Measurements from ENCODE around the gene QSOX1. TPM values are rescaled to one million over a fixed set of nuclear protein-coding genes. Genes with fewer than 3 reads are reported as not detected.
"Not testable (repeated sequence)": the region's sequence is repeated elsewhere in the genome, so short reads cannot be mapped to it uniquely, and the experiment has no call there.

Gene QSOX1
- total RNA-seq, 4 donors from 2014 or later: 34.9 to 72.3 (median 51.5) TPM

DNA sequence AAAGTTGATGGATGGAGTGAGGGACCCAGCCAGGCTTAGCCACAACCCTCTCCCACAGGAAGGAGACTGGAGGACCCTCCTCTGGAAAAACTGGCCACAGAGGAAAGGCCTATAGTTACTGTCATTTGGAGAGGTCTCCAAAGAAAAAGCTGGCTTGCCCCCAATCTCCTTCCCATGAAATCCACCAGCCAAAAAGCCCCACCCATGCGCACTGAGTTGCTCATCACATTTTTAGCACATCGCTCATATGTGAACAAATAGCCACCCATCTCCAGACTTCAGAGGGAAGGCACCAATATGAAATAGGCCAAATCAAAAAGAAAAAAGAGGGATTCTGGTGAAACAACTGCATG, 36.9 kb upstream of the QSOX1 start:
- no peaks in the 10 kb centered on the region for H3K9me3 ChIP-seq
- no peak overlapping the region for H3K4me3 ChIP-seq
- no peaks in the 10 kb centered on the region for H3K4me1 ChIP-seq
- no peak overlapping the region for H3K27ac ChIP-seq
- TF ChIP-seq, protein P1, sequence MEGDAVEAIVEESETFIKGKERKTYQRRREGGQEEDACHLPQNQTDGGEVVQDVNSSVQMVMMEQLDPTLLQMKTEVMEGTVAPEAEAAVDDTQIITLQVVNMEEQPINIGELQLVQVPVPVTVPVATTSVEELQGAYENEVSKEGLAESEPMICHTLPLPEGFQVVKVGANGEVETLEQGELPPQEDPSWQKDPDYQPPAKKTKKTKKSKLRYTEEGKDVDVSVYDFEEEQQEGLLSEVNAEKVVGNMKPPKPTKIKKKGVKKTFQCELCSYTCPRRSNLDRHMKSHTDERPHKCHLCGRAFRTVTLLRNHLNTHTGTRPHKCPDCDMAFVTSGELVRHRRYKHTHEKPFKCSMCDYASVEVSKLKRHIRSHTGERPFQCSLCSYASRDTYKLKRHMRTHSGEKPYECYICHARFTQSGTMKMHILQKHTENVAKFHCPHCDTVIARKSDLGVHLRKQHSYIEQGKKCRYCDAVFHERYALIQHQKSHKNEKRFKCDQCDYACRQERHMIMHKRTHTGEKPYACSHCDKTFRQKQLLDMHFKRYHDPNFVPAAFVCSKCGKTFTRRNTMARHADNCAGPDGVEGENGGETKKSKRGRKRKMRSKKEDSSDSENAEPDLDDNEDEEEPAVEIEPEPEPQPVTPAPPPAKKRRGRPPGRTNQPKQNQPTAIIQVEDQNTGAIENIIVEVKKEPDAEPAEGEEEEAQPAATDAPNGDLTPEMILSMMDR (IDR thresholded peaks at IDR 0.05): no peak
- TF ChIP-seq POLR2A (IDR thresholded peaks at IDR 0.05): no peak
- peaks cover 0 to 5% (median 0%) of the 10 kb centered on the region in 3 donors for H3K36me3 ChIP-seq
- no peak for DNase-seq
- no peaks in the 10 kb centered on the region for H3K27me3 ChIP-seq

DNA sequence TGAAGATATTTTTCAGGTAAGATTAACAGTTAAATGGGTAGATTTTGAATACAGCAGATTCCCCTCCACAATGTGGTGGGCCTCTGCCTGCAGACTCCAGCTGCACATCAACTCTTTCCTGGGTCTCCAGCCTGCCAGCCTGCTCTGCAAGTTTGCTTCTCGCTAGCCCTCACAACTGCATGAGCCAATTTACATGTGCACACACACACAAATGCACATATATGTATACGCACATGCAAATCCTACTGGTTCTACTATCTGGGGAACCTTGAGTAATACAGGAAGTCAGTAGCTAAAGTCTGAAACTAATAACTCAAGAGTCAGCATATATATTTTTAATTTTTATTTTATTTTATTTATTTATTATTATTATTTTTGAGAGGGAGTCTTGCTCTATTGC, 34.8 kb upstream of the QSOX1 start:
- Histone ChIP-seq H3K36me3 (no peaks in the 10 kb centered on the region), H3K9me3 (no peaks in the 10 kb centered on the region), H3K27ac (no peak overlapping the region), H3K4me3 (no peak overlapping the region), H3K4me1 (no peaks in the 10 kb centered on the region), H3K27me3 (no peaks in the 10 kb centered on the region)
- TF ChIP-seq POLR2A (IDR thresholded peaks at IDR 0.05): no peak
- TF ChIP-seq, protein P1 (IDR thresholded peaks at IDR 0.05): no peak
- no peak for DNase-seq

DNA sequence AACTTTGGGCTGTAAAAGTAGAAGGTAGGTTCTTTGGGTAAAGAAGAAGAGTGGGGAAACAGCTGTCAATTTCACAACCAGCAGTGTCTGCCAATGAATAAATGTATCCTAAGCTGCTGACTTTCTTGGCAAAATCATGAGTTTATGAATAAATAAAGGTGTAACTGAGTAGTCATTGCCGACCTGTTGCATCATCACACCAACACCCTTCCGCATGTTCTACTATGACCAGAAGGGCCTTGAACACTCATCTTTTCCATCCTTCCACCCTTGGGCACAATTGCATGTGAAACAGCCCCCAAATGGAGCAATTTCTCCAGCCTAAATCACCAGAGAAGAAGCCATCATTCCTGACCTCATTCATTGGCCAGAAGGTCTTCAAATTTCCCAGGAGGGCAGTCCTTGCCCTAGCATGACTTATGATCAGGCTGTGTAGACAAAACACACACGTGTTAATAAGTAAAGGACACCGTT, 31.2 kb upstream of the QSOX1 start:
- Histone ChIP-seq H3K4me3 (no peak overlapping the region), H3K27ac (no peak overlapping the region), H3K36me3 (no peaks in the 10 kb centered on the region), H3K9me3 (no peaks in the 10 kb centered on the region), H3K4me1 (no peaks in the 10 kb centered on the region), H3K27me3 (no peaks in the 10 kb centered on the region)
- TF ChIP-seq, protein P1 (IDR thresholded peaks at IDR 0.05): no peak
- no peak for TF ChIP-seq POLR2A (IDR thresholded peaks at IDR 0.05)
- DNase-seq: no peak

DNA sequence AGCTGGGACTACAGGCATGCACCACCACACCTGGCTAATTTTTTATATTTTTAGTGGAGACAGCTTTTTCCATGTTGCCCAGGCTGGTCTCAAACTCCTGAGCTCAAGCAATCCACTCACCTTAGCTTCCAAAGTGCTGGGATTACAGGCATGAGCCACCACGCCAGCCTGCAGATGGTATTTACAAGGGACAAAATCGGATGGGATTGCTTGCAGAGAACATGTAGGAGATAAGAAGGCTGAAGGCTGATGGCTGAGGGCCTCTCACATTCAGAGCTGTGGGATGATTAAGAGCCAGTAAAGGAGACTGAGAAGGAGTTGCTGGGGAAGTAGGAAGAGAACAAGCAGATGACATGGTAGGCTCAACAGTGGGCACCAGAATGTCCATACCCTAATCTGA, 24.0 kb upstream of the QSOX1 start:
- Histone ChIP-seq H3K9me3 (no peaks in the 10 kb centered on the region), H3K4me3 (no peak overlapping the region), H3K27ac (no peak overlapping the region), H3K4me1 (no peaks in the 10 kb centered on the region), H3K27me3 (no peaks in the 10 kb centered on the region), H3K36me3 (no peaks in the 10 kb centered on the region)
- no peak for DNase-seq
- no peak for TF ChIP-seq POLR2A (IDR thresholded peaks at IDR 0.05)
- TF ChIP-seq, protein P1 (IDR thresholded peaks at IDR 0.05): no peak

DNA sequence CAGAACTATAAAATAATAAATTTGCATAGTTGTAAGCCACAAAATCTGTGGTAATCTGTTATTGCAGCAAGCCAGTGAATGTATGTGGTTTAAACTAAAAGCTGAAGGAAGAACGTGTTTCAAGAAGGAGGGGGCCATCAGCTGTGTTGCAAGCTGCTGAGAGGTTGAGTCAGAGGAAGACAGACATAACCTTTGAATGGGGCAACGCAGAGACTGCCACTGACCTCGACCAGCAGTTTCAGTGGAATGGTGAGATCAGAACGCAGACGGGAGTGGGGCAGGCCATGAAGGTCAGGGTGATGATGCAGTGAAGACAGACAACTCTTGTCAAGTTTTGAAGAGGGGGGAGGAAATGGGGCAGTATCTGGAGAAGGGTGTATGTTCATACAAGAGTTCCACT, 23.2 kb upstream of the QSOX1 start:
- no peaks in the 10 kb centered on the region for H3K27me3 ChIP-seq
- no peaks in the 10 kb centered on the region for H3K9me3 ChIP-seq
- H3K4me1 ChIP-seq: no peaks in the 10 kb centered on the region
- no peak for DNase-seq
- no peak overlapping the region for H3K4me3 ChIP-seq
- no peak for TF ChIP-seq POLR2A (IDR thresholded peaks at IDR 0.05)
- TF ChIP-seq, protein P1 (IDR thresholded peaks at IDR 0.05): no peak
- H3K36me3 ChIP-seq: no peaks in the 10 kb centered on the region
- H3K27ac ChIP-seq: no peak overlapping the region

DNA sequence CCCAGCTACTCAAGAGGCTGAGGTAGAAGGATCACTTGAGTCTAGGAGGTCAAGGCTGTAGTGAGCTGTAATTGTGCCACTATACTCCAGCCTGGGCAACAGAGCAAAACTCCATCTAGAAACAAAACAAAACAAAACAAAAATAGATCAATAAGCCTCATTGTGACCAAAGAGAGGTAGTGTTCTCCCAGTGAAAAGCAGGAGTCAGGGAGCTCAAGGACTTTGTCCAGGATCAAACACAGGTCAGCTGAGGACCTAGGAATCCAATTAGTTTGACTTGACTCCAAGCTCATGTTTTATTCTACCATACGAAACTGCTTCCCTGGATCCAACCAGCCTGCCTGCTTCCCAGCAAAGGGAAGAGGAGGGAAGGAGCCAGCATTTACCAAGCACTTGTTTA, 21.5 kb upstream of the QSOX1 start:
- H3K4me3 ChIP-seq: no peak overlapping the region
- no peaks in the 10 kb centered on the region for H3K36me3 ChIP-seq
- no peak for DNase-seq
- TF ChIP-seq, protein P1 (IDR thresholded peaks at IDR 0.05): no peak
- TF ChIP-seq POLR2A (IDR thresholded peaks at IDR 0.05): no peak
- no peaks in the 10 kb centered on the region for H3K9me3 ChIP-seq
- no peaks in the 10 kb centered on the region for H3K4me1 ChIP-seq
- H3K27ac ChIP-seq: no peak overlapping the region
- H3K27me3 ChIP-seq: no peaks in the 10 kb centered on the region

DNA sequence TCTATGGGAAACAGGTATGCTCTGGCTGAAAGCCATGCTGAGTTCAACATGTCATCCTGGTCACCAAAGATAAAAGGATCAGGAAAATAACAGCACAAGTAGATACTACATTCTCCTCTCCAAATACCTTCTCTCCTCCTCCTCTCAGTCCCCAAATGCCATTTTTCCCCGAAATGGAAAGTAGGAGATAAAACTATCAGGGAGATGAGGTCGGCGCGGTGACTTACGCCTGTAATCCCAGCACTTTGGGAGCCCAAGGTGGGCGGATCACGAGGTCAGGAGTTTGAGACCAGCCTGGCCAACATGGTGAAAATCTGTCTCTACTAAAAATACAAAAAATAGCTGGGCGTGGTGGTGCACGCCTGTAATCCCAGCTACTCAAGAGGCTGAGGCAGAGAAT, 21.0 kb upstream of the QSOX1 start:
- DNase-seq, H3K27ac ChIP-seq, H3K9me3 ChIP-seq, H3K4me3 ChIP-seq, H3K27me3 ChIP-seq, H3K4me1 ChIP-seq, H3K36me3 ChIP-seq: not testable (repeated sequence)

Measured in Peyer's patch (tissue), 4 donors.